Small intestine (tissue), 16 donors: ENCODE results near the gene PLA2G4D. TPM values are rescaled to one million over a fixed set of nuclear protein-coding genes. Genes with fewer than 3 reads are reported as not detected.

Experiments used
- DNase-seq, 2 donors: peaks; one replicate each; pipeline versions ENCODE4 v3.0.0 to v3.0.0-alpha.2; 2013
- FAIRE-seq: peaks from 2 replicates; lab custom pipeline; 2012; peaks lifted over from hg19 to GRCh38; lab: Jason Lieb, UNC
- H3K27ac ChIP-seq, 3 donors: one replicate each; pipeline ENCODE4 v1.5.1; 2013; ENCODE audit warnings: low read length in 2 of 3, mild to moderate bottlenecking in 2 of 3, control low read depth in 1 of 3, inconsistent platforms in 1 of 3, low read depth in 1 of 3, moderate library complexity in 1 of 3
- H3K27me3 ChIP-seq, 3 donors: one replicate each; pipeline ENCODE4 v1.6.1; 2013; ENCODE audit warnings: low read length in 3 of 3, inconsistent platforms in 1 of 3; ENCODE audit not compliant: control insufficient read depth in 3 of 3, insufficient read depth in 3 of 3
- H3K36me3 ChIP-seq, 3 donors: one replicate each; pipeline ENCODE4 v1.6.1; 2013; ENCODE audit warnings: low read length in 3 of 3, inconsistent platforms in 1 of 3, low read depth in 1 of 3, mild to moderate bottlenecking in 1 of 3, moderate library complexity in 1 of 3; ENCODE audit not compliant: control insufficient read depth in 3 of 3, insufficient read depth in 2 of 3
- H3K4me1 ChIP-seq, 3 donors: one replicate each; pipeline ENCODE4 v1.6.1; 2013; ENCODE audit warnings: low read length in 2 of 3, inconsistent platforms in 1 of 3, low read depth in 1 of 3, mild to moderate bottlenecking in 1 of 3, moderate library complexity in 1 of 3; ENCODE audit not compliant: control insufficient read depth in 3 of 3, insufficient read depth in 2 of 3
- H3K4me3 ChIP-seq, 3 donors: one replicate each; pipeline ENCODE4 v1.5.1; 2013; ENCODE audit warnings: low read length in 3 of 3, control low read depth in 1 of 3, inconsistent platforms in 1 of 3, low read depth in 1 of 3, mild to moderate bottlenecking in 1 of 3, moderate library complexity in 1 of 3
- H3K9me3 ChIP-seq, 2 donors: one replicate each; pipeline ENCODE4 v1.6.1; 2013; ENCODE audit warnings: low read depth in 1 of 2, low read length in 1 of 2; ENCODE audit not compliant: control insufficient read depth in 2 of 2, insufficient read depth in 1 of 2
- WGBS, 3 donors: extraction: QIAGEN DNeasy Blood & Tissue Kit; methylation state at CpG; one replicate each; pipeline ENCODE4 v1.1.7; 2013; 5-methylcytosine and 5-hydroxymethylcytosine counted together
- long read RNA-seq, 10 donors: transcript quantifications; one replicate each; lab custom pipeline, GENCODE V29; 2026
- polyA plus RNA-seq, 4 donors: library from polyadenylated mRNA; stranded (reverse) in 3 of 4; unstranded in 1 of 4; fragments of 200-250 nt in 3 of 4; fragments of 120-200 nt in 1 of 4; gene quantifications; one replicate each; pipeline versions ENCODE4 v1.2.1 to v1.2.3, GENCODE V29; 2013
- donor health status: healthy with polysubstance abuse.
- donor health status: control.
- donor health status: control.
- donor health status: Bipolar disorder and iron deficiency.
- donor health status: healthy.

PLA2G4D gene
- under 1 TPM in 3 of 4 donors, not detected in 1; 0.18 to 0.22 (median 0.18) TPM for polyA plus RNA-seq
- long read RNA-seq, donor 1, result 0 reads
- long read RNA-seq, donor 2, result 0 reads
- long read RNA-seq, donor 3, result 0 reads
- long read RNA-seq, donor 4, result 0 reads
- long read RNA-seq, donor 5, result 0 reads
- long read RNA-seq, donor 6, result 0 reads
- long read RNA-seq, donor 7, result 0 reads
- long read RNA-seq, donor 8, result 0 reads
- long read RNA-seq, donor 9, result 0 reads
- long read RNA-seq, donor 10, result 0 reads

- H3K4me1 ChIP-seq, result peaks cover 0 to 4% (median 0%) of the 10 kb centered on the region in 3 donors
- no peaks in the 10 kb centered on the region for H3K36me3 ChIP-seq
- no peak for FAIRE-seq
- H3K27me3 ChIP-seq, result no peaks in the 10 kb centered on the region
- WGBS, 3 donors, result 45 to 61% (median 55%) methylated on average over 6 of the region's 6 CpGs
- H3K27ac ChIP-seq, result no peak within 1 kb of the TSS
- no peak within 1 kb of the TSS for H3K4me3 ChIP-seq
- no peak for DNase-seq
- H3K9me3 ChIP-seq, result no peaks in the 10 kb centered on the region
These were observed at the start of gene PLA2G4D for GRCh38 chr15:42094512-42094963. Gene PLA2G4D (minus strand): TSS chr15:42094562. CDS start chr15:42094459, 103 bp downstream.

- Histone ChIP-seq H3K4me3 (no peak overlapping the region), H3K27ac (no peak overlapping the region), H3K9me3 (peaks cover 0 to 25% of the 10 kb centered on the region in 2 donors), H3K4me1 (peaks cover 0 to 5% (median 3%) of the 10 kb centered on the region in 3 donors), H3K27me3 (no peaks in the 10 kb centered on the region), H3K36me3 (peaks cover 0 to 2% (median 0%) of the 10 kb centered on the region in 3 donors)
- WGBS, 3 donors, result 89 to 95% (median 91%) methylated on average over 4 of the region's 4 CpGs
- FAIRE-seq, result no peak
- no peak for DNase-seq
These were observed 49.0 kb upstream of the PLA2G4D start for GRCh38 chr15:42143356-42143755.

DNA sequence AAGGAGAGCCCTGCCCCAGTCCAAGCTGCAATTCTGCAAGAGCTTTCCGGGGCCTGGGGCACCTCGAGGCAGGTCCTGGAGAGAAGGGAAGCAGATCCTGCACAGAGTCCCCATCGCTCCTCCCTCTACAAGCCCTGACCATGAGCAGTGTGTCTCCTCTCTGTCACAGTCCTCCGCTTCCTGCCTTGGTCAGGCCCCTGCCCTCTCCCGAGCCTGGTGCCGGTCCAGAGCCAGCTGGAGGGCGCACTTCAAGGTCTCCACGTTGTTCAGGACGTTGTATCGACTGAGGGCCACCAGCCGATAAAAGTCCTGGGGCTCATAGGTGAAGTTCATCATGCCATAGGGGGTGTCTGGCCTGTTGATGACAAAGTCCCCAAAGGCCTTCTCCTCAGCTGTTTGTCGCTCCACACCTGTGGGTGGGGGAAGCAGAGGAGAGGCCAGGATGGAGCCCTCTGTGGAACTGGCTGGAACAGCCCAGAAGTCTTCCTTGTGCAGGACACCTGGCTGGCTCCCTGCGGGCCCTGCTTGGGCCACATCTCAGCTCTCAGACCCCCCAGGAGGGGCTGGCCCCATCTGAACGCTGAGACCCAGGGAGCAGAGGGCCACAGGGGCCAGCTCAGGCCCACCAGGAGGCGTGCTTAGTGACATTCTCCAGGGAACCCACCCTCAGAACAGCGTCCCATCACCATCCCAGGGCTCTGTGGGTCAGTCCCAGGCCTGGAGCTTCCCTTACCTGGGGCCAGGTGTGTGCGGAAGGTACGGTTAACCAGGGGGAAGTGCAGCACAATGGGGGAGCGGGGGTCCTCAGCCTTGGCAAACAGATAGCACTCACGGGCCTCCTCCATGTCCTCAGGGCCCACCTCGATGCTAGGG, 47.7 kb upstream of the PLA2G4D start:
- WGBS, 3 donors, result 78 to 82% (median 80%) methylated on average over 21 of the region's 21 CpGs
- H3K36me3 ChIP-seq, result peaks cover 0 to 2% (median 0%) of the 10 kb centered on the region in 3 donors
- FAIRE-seq, result no peak
- no peak for DNase-seq
- H3K27me3 ChIP-seq, result no peaks in the 10 kb centered on the region
- peaks cover 0 to 5% (median 3%) of the 10 kb centered on the region in 3 donors for H3K4me1 ChIP-seq
- H3K4me3 ChIP-seq, result no peak overlapping the region
- peaks cover 4 to 38% of the 10 kb centered on the region in 2 donors for H3K9me3 ChIP-seq
- H3K27ac ChIP-seq, result no peak overlapping the region

GRCh38 chr15:42141246-42141645, 46.9 kb upstream of the PLA2G4D start:
- H3K36me3 ChIP-seq, result peaks cover 0 to 2% (median 0%) of the 10 kb centered on the region in 3 donors
- no peaks in the 10 kb centered on the region for H3K27me3 ChIP-seq
- no peak for DNase-seq
- FAIRE-seq, result no peak
- H3K27ac ChIP-seq, result no peak overlapping the region
- peaks cover 0 to 5% (median 3%) of the 10 kb centered on the region in 3 donors for H3K4me1 ChIP-seq
- H3K9me3 ChIP-seq, result peaks cover 4 to 45% of the 10 kb centered on the region in 2 donors
- WGBS, 3 donors, result 86 to 95% (median 93%) methylated on average over 7 of the region's 7 CpGs
- H3K4me3 ChIP-seq, result no peak overlapping the region

DNA sequence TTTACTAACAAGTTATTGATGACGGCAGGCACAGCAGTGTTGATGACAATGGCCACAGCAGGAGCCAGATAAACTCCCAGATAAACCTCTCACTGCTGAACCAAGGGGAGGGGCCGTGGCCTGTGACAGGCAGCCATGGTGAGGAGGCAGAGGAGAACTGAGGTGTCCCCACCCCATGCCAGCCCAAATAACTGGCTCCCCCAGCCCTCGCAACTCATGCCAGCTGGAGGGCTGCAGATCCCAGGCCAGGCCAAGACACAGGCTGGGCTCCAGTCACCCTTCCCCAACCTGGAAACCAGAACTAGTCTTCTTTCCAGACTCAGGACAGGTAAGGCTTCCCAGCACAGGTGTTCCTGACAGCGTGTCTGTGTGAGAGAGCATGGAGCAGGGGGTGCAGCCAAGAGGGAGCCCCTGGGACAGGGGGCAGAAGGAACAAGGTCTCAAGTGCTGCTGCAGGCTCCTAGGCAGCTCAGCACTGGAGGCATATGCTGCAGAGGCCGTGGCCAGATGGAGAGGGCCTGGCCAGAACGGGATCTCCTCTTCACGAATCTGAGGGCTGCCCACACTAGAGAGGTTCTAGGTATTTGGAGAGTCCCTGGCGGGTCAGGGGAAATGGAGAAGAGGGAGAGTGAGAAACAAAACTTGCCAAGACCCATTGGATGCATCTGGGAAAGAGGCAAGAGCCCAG, 46.2 kb upstream of the PLA2G4D start:
- peaks cover 0 to 5% (median 3%) of the 10 kb centered on the region in 3 donors for H3K4me1 ChIP-seq
- H3K27me3 ChIP-seq, result no peaks in the 10 kb centered on the region
- no peak overlapping the region for H3K4me3 ChIP-seq
- peaks cover 4 to 45% of the 10 kb centered on the region in 2 donors for H3K9me3 ChIP-seq
- DNase-seq, result peak in 1 of 2 donors; percentile 28
- FAIRE-seq, result no peak
- WGBS, 3 donors, result 78 to 81% (median 81%) methylated on average over 8 of the region's 8 CpGs
- H3K36me3 ChIP-seq, result peaks cover 0 to 2% (median 0%) of the 10 kb centered on the region in 3 donors
- H3K27ac ChIP-seq, result peak overlapping the region in 1 of 3 donors; percentile 87

DNA sequence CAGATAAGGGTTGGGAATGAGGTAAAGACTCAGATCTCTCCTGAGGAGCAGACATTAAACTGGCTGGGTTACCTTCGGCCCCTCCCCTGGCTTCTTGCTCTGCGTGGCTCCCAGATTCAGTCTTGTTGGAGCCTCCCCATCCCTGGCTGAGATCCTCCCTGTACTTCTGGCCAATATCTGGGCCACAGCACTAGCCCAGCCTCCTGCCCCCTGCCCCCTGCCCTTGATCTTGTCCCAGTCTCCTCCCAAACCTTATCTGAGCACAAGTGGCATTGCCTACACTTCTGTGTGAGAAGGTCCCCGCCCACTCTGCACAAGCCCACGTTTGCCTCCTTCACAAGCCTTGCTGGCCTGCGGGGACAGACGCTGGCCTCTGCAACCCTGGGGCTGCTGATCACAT, 45.2 kb upstream of the PLA2G4D start:
- H3K27ac ChIP-seq, result peak overlapping the region; percentile 54 to 87 (median 84)
- no peak overlapping the region for H3K4me3 ChIP-seq
- DNase-seq (peak in 1 of 2 donors; percentile 71), FAIRE-seq (no peak)
- H3K27me3 ChIP-seq, result no peaks in the 10 kb centered on the region
- peaks cover 4 to 45% of the 10 kb centered on the region in 2 donors for H3K9me3 ChIP-seq
- 40 to 69% (median 44%) methylated on average over 6 of the region's 6 CpGs for WGBS, 3 donors
- H3K36me3 ChIP-seq, result peaks cover 0 to 2% (median 0%) of the 10 kb centered on the region in 3 donors
- H3K4me1 ChIP-seq, result peaks cover 0 to 5% (median 3%) of the 10 kb centered on the region in 3 donors

- H3K27me3 ChIP-seq, result no peaks in the 10 kb centered on the region
- H3K4me3 ChIP-seq, result no peak overlapping the region
- H3K9me3 ChIP-seq, result peaks cover 4 to 45% of the 10 kb centered on the region in 2 donors
- H3K4me1 ChIP-seq, result peaks cover 0 to 5% (median 3%) of the 10 kb centered on the region in 3 donors
- no peak for FAIRE-seq
- peaks cover 0 to 2% (median 0%) of the 10 kb centered on the region in 3 donors for H3K36me3 ChIP-seq
- H3K27ac ChIP-seq, result peak overlapping the region; percentile 54 to 87 (median 84)
- DNase-seq, result peak; percentile 80 to 99
- WGBS, 3 donors, result 11 to 48% (median 27%) methylated on average over 3 of the region's 3 CpGs
These were observed 44.6 kb upstream of the PLA2G4D start for GRCh38 chr15:42138968-42139386.

GRCh38 chr15:42138411-42138810, 44.0 kb upstream of the PLA2G4D start:
- WGBS, 3 donors, result 86 to 92% (median 92%) methylated on average over 4 of the region's 4 CpGs
- Histone ChIP-seq H3K27me3 (no peaks in the 10 kb centered on the region), H3K4me3 (no peak overlapping the region), H3K4me1 (peaks cover 0 to 5% (median 3%) of the 10 kb centered on the region in 3 donors), H3K9me3 (peaks cover 4 to 45% of the 10 kb centered on the region in 2 donors), H3K27ac (no peak overlapping the region), H3K36me3 (peaks cover 0 to 2% (median 0%) of the 10 kb centered on the region in 3 donors)
- FAIRE-seq (no peak), DNase-seq (no peak)
